Gastroesophageal sphincter (tissue), 4 donors: ENCODE data around the gene FGF23. TPM values are rescaled to one million over a fixed set of nuclear protein-coding genes. Genes with fewer than 3 reads are reported as not detected.
A peak's percentile ranks its signal among the peaks of the same experiment; 100 is the strongest.

Experiments
- ATAC-seq: fragments of 150-250 bp; one replicate; pipeline ENCODE4 v1.9.1; 2016; ENCODE audit warnings: mild to moderate bottlenecking, moderate library complexity
- H3K27ac ChIP-seq, 4 donors: fragments of 200-600 bp; sonication (generic) in 3 of 4; 1 replicate in 3 of 4; 2 replicates in 1 of 4; pipeline ENCODE4 v1.5.1; 2016 to 2019
- H3K27me3 ChIP-seq: fragments of 200-600 bp; sonication (generic); one replicate; pipeline ENCODE4 v1.5.1; 2019
- H3K36me3 ChIP-seq, 2 donors: fragments of 200-600 bp; sonication (generic); one replicate each; pipeline ENCODE4 v1.5.1; 2019; ENCODE audit warnings: control low read depth in 1 of 2
- H3K4me1 ChIP-seq, 3 donors: fragments of 200-600 bp; sonication (generic); 1 replicate in 2 of 3; 2 replicates in 1 of 3; pipeline ENCODE4 v1.5.1; 2016 to 2019; ENCODE audit warnings: control low read depth in 2 of 3
- H3K4me3 ChIP-seq, 2 donors: fragments of 200-600 bp; sonication (generic); one replicate each; pipeline ENCODE4 v1.5.1; 2019; ENCODE audit warnings: mild to moderate bottlenecking in 1 of 2, moderate library complexity in 1 of 2
- H3K9me3 ChIP-seq, 3 donors: fragments of 200-600 bp; sonication (generic); one replicate each; pipeline ENCODE4 v1.5.1; 2017 to 2019; ENCODE audit warnings: control low read depth in 2 of 3
- EP300 ChIP-seq: sonication (generic); formaldehyde crosslinking; IDR thresholded peaks from one replicate; pipeline ENCODE4 v1.6.1; 2017; ENCODE audit warnings: antibody characterized with exemption, mild to moderate bottlenecking
- POLR2A ChIP-seq, 2 donors: fragments of 450-650 bp; IDR thresholded peaks; one replicate each; pipeline ENCODE4 v1.6.1; 2017; ENCODE audit warnings: antibody characterized with exemption in 2 of 2, mild to moderate bottlenecking in 2 of 2, moderate library complexity in 1 of 2
- POLR2AphosphoS5 ChIP-seq: sonication (generic); formaldehyde crosslinking; IDR thresholded peaks from one replicate; pipeline ENCODE4 v1.6.1; 2017; ENCODE audit warnings: antibody characterized with exemption
- WGBS, 2 donors: methylation state at CpG; one replicate each; pipeline ENCODE4 v1.1.5; 2018; ENCODE audit warnings: low coverage in 1 of 2; 5-methylcytosine and 5-hydroxymethylcytosine counted together
- total RNA-seq, 4 donors: library from RNA; depleted of rRNA; stranded (reverse); fragments of >200 nt; gene quantifications; one replicate each; pipeline ENCODE4 v1.1.0, GENCODE V29; 2016
- TF ChIP-seq, protein P1 (sequence below), 4 experiments: fragments of 200-600 bp in 2 of 4; fragments of 450-650 bp in 2 of 4; sonication (generic) in 1 of 4; IDR thresholded peaks; one replicate each; pipeline ENCODE4 v1.5.1; 2017 to 2019; ENCODE audit warnings: antibody characterized with exemption in 4 of 4, mild to moderate bottlenecking in 2 of 4, moderate library complexity in 2 of 4

FGF23 gene
- total RNA-seq, 4 donors from 2014 or later = not detected

DNA sequence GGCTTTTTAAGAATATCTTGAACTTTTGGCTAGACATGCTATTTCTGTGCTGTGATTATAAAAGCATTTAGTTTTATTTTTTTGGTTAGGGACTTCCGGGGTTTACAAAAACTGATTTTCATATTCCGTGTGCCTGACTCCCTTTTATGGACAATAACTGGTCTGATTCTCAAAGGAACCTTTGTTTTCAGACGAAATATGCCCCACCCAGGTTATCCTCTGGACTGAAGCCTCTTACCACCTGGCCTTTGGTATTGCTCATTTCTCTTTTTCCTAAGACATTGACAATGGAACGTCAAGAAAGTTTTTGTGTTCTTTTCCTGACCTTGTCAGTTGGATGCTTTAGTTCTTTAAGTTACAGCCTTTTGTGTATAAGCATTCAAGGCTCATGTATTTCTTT, 47.7 kb downstream of the FGF23 start:
- H3K36me3 ChIP-seq = peaks cover 0 to 28% of the 10 kb centered on the region in 2 donors
- no peaks in the 10 kb centered on the region for H3K27me3 ChIP-seq
- peaks cover 0 to 48% (median 0%) of the 10 kb centered on the region in 3 donors for H3K4me1 ChIP-seq
- 43 to 46% methylated on average over 4 of the region's 4 CpGs for WGBS, 2 donors
- no peaks in the 10 kb centered on the region for H3K9me3 ChIP-seq
- H3K27ac ChIP-seq = no peak overlapping the region
- TF ChIP-seq EP300 = no peak
- TF ChIP-seq, protein P1, sequence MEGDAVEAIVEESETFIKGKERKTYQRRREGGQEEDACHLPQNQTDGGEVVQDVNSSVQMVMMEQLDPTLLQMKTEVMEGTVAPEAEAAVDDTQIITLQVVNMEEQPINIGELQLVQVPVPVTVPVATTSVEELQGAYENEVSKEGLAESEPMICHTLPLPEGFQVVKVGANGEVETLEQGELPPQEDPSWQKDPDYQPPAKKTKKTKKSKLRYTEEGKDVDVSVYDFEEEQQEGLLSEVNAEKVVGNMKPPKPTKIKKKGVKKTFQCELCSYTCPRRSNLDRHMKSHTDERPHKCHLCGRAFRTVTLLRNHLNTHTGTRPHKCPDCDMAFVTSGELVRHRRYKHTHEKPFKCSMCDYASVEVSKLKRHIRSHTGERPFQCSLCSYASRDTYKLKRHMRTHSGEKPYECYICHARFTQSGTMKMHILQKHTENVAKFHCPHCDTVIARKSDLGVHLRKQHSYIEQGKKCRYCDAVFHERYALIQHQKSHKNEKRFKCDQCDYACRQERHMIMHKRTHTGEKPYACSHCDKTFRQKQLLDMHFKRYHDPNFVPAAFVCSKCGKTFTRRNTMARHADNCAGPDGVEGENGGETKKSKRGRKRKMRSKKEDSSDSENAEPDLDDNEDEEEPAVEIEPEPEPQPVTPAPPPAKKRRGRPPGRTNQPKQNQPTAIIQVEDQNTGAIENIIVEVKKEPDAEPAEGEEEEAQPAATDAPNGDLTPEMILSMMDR (IDR thresholded peaks at IDR 0.05) = no peak
- TF ChIP-seq POLR2AphosphoS5 = no peak
- TF ChIP-seq POLR2A (IDR thresholded peaks at IDR 0.05) = no peak
- ATAC-seq = no peak
- H3K4me3 ChIP-seq = no peak overlapping the region

DNA sequence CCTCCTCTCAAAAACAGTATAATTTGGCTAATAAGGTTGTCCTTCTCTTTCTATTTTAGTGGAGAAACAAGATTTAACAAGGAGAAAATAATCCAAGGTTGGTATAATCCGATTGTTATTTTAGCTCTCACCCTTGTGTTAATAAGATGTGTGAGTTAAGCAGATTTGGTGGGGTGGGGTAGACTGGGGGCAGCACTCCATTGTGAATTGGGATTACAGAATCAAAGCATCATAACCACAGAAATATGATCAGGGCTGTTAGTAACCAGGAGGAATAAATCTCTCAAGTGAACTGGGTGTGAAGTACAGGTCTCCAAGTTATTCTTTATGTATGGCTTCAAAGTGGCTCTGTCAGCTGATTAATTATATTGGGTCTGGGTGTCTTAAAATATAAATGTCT, 48.3 kb downstream of the FGF23 start:
- ATAC-seq = no peak
- TF ChIP-seq, protein P1 (IDR thresholded peaks at IDR 0.05) = no peak
- TF ChIP-seq EP300 (no peak), POLR2AphosphoS5 (no peak), POLR2A (IDR thresholded peaks at IDR 0.05) (no peak)
- WGBS, 2 donors = 60 to 63% methylated on average over 1 of the region's 1 CpG

DNA sequence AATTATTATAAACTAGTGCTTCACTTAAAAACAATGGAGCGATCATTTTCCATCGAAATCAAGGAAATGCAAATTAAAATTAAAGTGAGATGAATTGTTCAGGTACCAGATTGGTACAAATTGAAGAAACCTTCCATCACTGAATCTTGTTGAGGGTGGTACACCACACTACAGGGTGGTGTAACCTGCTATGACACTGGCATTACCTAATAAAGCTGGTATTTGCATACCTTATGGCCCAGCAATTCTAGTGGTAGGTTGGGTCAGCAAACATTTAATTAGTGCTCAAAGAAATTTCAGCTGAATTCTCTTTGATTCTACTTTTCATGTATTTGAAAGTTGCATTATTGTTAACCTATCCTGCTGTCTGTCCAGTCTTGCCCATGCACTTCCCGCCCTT, 49.3 kb downstream of the FGF23 start:
- Histone ChIP-seq H3K9me3 (no peaks in the 10 kb centered on the region), H3K4me3 (no peak overlapping the region), H3K27ac (peak overlapping the region in 1 of 4 donors; percentile 36), H3K4me1 (peaks cover 0 to 60% (median 0%) of the 10 kb centered on the region in 3 donors), H3K27me3 (no peaks in the 10 kb centered on the region), H3K36me3 (peaks cover 0 to 18% of the 10 kb centered on the region in 2 donors)
- WGBS, 2 donors = 94 to 96% methylated on average over 3 of the region's 3 CpGs
- ATAC-seq = no peak
- no peak for TF ChIP-seq POLR2A (IDR thresholded peaks at IDR 0.05)
- TF ChIP-seq, protein P1 (IDR thresholded peaks at IDR 0.05) = no peak
- no peak for TF ChIP-seq EP300
- no peak for TF ChIP-seq POLR2AphosphoS5

More for the DNA sequence above, 48.3 kb downstream of the FGF23 start:
- no peak overlapping the region for H3K4me3 ChIP-seq
- H3K4me1 ChIP-seq = peaks cover 0 to 55% (median 0%) of the 10 kb centered on the region in 3 donors
- H3K27ac ChIP-seq = peak overlapping the region in 1 of 4 donors; percentile 36
- no peaks in the 10 kb centered on the region for H3K27me3 ChIP-seq
- peaks cover 0 to 27% of the 10 kb centered on the region in 2 donors for H3K36me3 ChIP-seq
- H3K9me3 ChIP-seq = no peaks in the 10 kb centered on the region

DNA sequence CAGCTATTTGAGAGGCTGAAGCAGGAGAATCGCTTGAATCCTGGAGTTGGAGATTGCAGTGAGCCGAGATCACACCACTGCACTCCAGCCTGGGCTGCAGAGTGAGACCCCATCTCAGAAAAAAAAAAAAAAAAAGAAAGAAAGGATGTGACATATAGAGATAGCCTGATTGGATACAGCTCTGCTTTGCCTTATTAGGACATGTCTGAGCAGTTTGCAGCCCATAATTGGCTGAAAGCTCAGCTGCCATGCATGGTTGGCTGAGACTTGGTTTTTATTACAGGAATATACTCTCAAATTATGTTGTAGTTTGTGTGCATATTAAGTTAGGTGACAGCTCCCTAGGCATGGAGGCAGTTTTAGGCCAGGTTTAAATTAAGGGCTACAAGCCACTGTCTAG, 52.2 kb downstream of the FGF23 start:
- peak overlapping the region; percentile 49 to 72 (median 55) for H3K27ac ChIP-seq
- TF ChIP-seq POLR2A (IDR thresholded peaks at IDR 0.05) (no peak), POLR2AphosphoS5 (no peak), EP300 (no peak)
- TF ChIP-seq, protein P1 (IDR thresholded peaks at IDR 0.05) = no peak
- WGBS, 2 donors = 100% methylated on average over 1 of the region's 2 CpGs; no CpG with 5 or more reads in 1 of the 2 donors

DNA sequence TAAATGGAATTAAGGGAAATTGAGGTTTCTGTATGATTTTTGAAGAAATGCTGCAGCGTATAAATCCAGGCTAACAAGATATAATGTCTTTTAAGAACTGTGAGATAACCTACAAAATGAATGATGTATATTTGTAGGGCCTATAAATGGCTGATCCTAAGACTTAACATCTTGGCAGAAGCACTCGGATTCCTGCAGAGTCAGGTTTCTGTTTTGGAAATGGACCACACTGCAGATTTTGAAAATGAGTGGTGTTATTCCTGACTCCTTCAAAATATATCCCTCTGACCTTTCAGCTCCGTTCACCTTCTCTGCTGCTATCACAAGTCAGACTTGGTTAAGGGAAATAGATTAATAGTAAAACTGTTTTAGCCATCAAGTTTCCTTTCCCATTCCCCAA, 53.5 kb downstream of the FGF23 start:
- no peaks in the 10 kb centered on the region for H3K9me3 ChIP-seq
- peaks cover 0 to 73% (median 8%) of the 10 kb centered on the region in 3 donors for H3K4me1 ChIP-seq
- H3K27ac ChIP-seq = peak overlapping the region in 3 of 4 donors; percentile 27 to 72 (median 61)
- TF ChIP-seq, protein P1 (IDR thresholded peaks at IDR 0.05) = no peak
- peak; percentile 17 for TF ChIP-seq POLR2AphosphoS5
- no peaks in the 10 kb centered on the region for H3K36me3 ChIP-seq
- H3K27me3 ChIP-seq = no peaks in the 10 kb centered on the region
- WGBS, 2 donors = 17 to 40% methylated on average over 3 of the region's 3 CpGs
- no peak for ATAC-seq
- no peak overlapping the region for H3K4me3 ChIP-seq

More for the DNA sequence above, 52.2 kb downstream of the FGF23 start:
- Histone ChIP-seq H3K4me3 (no peak overlapping the region), H3K9me3 (no peaks in the 10 kb centered on the region), H3K27me3 (no peaks in the 10 kb centered on the region), H3K36me3 (no peaks in the 10 kb centered on the region), H3K4me1 (peaks cover 0 to 76% (median under 1%) of the 10 kb centered on the region in 3 donors)
- ATAC-seq = no peak
